ENCODE data around the gene MAN1A1. TPM values are rescaled to one million over a fixed set of nuclear protein-coding genes. Genes with fewer than 3 reads are reported as not detected.

MAN1A1 gene
- total and polyA plus RNA-seq, 2 experiments from 2014 or later: 2.0 to 8.7 TPM

DNA sequence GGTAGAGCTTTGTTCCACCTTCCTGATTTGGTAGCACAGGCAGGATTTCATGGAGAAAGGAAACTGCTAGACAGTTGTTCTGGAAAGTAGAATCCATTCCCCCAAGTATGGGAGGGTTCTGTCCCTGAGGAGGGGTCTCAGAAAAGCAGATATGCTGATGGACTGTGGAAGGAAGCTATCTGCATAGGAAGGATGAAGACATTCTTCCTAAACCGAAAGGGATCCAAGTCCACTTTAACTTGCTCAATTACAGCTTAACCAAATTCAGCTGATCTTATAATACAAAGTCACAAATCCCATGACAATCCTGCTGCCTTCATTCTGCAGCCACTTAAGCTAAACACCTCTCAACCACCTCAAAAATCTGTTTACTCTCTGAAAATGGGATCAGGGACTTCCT is 2.6 kb downstream of the MAN1A1 start (continued):
- TF ChIP-seq, protein P1, sequence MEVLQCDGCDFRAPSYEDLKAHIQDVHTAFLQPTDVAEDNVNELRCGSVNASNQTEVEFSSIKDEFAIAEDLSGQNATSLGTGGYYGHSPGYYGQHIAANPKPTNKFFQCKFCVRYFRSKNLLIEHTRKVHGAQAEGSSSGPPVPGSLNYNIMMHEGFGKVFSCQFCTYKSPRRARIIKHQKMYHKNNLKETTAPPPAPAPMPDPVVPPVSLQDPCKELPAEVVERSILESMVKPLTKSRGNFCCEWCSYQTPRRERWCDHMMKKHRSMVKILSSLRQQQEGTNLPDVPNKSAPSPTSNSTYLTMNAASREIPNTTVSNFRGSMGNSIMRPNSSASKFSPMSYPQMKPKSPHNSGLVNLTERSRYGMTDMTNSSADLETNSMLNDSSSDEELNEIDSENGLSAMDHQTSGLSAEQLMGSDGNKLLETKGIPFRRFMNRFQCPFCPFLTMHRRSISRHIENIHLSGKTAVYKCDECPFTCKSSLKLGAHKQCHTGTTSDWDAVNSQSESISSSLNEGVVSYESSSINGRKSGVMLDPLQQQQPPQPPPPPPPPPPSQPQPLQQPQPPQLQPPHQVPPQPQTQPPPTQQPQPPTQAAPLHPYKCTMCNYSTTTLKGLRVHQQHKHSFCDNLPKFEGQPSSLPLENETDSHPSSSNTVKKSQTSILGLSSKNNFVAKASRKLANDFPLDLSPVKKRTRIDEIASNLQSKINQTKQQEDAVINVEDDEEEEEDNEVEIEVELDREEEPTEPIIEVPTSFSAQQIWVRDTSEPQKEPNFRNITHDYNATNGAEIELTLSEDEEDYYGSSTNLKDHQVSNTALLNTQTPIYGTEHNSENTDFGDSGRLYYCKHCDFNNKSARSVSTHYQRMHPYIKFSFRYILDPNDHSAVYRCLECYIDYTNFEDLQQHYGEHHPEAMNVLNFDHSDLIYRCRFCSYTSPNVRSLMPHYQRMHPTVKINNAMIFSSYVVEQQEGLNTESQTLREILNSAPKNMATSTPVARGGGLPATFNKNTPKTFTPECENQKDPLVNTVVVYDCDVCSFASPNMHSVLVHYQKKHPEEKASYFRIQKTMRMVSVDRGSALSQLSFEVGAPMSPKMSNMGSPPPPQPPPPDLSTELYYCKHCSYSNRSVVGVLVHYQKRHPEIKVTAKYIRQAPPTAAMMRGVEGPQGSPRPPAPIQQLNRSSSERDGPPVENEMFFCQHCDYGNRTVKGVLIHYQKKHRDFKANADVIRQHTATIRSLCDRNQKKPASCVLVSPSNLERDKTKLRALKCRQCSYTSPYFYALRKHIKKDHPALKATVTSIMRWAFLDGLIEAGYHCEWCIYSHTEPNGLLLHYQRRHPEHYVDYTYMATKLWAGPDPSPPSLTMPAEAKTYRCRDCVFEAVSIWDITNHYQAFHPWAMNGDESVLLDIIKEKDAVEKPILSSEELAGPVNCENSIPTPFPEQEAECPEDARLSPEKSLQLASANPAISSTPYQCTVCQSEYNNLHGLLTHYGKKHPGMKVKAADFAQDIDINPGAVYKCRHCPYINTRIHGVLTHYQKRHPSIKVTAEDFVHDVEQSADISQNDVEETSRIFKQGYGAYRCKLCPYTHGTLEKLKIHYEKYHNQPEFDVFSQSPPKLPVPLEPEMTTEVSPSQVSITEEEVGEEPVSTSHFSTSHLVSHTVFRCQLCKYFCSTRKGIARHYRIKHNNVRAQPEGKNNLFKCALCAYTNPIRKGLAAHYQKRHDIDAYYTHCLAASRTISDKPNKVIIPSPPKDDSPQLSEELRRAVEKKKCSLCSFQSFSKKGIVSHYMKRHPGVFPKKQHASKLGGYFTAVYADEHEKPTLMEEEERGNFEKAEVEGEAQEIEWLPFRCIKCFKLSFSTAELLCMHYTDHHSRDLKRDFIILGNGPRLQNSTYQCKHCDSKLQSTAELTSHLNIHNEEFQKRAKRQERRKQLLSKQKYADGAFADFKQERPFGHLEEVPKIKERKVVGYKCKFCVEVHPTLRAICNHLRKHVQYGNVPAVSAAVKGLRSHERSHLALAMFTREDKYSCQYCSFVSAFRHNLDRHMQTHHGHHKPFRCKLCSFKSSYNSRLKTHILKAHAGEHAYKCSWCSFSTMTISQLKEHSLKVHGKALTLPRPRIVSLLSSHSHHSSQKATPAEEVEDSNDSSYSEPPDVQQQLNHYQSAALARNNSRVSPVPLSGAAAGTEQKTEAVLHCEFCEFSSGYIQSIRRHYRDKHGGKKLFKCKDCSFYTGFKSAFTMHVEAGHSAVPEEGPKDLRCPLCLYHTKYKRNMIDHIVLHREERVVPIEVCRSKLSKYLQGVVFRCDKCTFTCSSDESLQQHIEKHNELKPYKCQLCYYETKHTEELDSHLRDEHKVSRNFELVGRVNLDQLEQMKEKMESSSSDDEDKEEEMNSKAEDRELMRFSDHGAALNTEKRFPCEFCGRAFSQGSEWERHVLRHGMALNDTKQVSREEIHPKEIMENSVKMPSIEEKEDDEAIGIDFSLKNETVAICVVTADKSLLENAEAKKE (CRISPR knock-in tag; IDR thresholded peaks at IDR 0.05): no peak

DNA sequence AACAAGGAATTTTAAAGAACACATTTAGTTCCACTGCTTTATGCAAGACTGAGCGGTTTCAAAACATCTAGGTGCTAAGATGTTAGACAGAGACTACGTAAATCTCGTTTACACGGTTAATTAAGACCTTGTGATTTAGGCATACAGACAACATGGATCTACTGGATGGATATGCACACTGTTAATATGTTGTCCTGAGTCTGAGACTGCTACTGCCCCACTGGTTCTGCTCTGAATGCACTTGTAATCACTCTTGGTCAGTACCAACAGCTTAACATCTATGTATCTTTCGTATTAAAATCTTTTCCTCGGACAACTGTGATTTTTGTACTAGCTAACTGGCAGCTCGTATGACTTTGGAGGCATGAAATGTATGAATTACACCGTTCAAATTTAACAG is 3.1 kb downstream of the MAN1A1 start:
- Histone ChIP-seq H3K9me2 (ENCODE audit: insufficient read depth) (no peaks in the 10 kb centered on the region), H3K4me2 (no peak overlapping the region), H3K27ac (ENCODE audit: low read depth) (no peak overlapping the region), H2AFZ (no peak overlapping the region), H3K4me3 (no peak overlapping the region), H3K79me2 (replicated peaks; ENCODE audit: insufficient read depth) (no peaks in the 10 kb centered on the region), H3F3A (replicated peaks; ENCODE audit: low read depth) (no peaks in the 10 kb centered on the region), H3K27me3 (ENCODE audit: insufficient read depth) (peaks cover 42% of the 10 kb centered on the region), H3K36me3 (ENCODE audit: insufficient read depth) (no peaks in the 10 kb centered on the region), H4K20me1 (replicated peaks; ENCODE audit: insufficient read depth) (no peaks in the 10 kb centered on the region), H3K4me1 (ENCODE audit: insufficient read depth) (peaks cover 24% of the 10 kb centered on the region)
- Mint-ChIP-seq H3K4me1 (peaks cover 11% of the 10 kb centered on the region; the same call in 2 of the 3 replicates), H3K27ac (no peak overlapping the region), H3K27me3 (ENCODE audit: insufficient read depth, low read depth, poor library complexity) (peaks cover 7% of the 10 kb centered on the region), H3K9me3 (no peaks in the 10 kb centered on the region; the same call in 2 of the 3 replicates), H3K36me3 (ENCODE audit: low read depth) (no peaks in the 10 kb centered on the region), H3K4me3 (no peak overlapping the region)
- DNase-seq (ENCODE audit: low spot score) (no peak), ATAC-seq (no peak)
- TF ChIP-seq, protein P2, sequence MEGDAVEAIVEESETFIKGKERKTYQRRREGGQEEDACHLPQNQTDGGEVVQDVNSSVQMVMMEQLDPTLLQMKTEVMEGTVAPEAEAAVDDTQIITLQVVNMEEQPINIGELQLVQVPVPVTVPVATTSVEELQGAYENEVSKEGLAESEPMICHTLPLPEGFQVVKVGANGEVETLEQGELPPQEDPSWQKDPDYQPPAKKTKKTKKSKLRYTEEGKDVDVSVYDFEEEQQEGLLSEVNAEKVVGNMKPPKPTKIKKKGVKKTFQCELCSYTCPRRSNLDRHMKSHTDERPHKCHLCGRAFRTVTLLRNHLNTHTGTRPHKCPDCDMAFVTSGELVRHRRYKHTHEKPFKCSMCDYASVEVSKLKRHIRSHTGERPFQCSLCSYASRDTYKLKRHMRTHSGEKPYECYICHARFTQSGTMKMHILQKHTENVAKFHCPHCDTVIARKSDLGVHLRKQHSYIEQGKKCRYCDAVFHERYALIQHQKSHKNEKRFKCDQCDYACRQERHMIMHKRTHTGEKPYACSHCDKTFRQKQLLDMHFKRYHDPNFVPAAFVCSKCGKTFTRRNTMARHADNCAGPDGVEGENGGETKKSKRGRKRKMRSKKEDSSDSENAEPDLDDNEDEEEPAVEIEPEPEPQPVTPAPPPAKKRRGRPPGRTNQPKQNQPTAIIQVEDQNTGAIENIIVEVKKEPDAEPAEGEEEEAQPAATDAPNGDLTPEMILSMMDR (conservative IDR thresholded peaks at IDR 0.05; ENCODE audit: low read depth in 2 of 2): no peak
- TF ChIP-seq EZH2 (IDR thresholded peaks at IDR 0.05; ENCODE audit: low read depth, unreplicated experiment): no peak
- TF ChIP-seq STAT1 (IDR thresholded peaks at IDR 0.05; ENCODE audit: unreplicated experiment): no peak
- TF ChIP-seq, protein P1 (CRISPR knock-in tag; IDR thresholded peaks at IDR 0.05): no peak
- no peak for TF ChIP-seq JUNB (IDR thresholded peaks at IDR 0.05; ENCODE audit: unreplicated experiment)
- no peak for TF ChIP-seq NANOG (IDR thresholded peaks at IDR 0.05; ENCODE audit: borderline replicate concordance)
